ENCODE results near the gene SMG6.

SMG6 gene

GRCh38 chr17:2192367-2193057, 111.1 kb downstream of the SMG6 start:
- no peaks in the 10 kb centered on the region for H3K9me3 ChIP-seq (ENCODE audit: low read length)
- peaks cover 4% of the 10 kb centered on the region for H3K4me1 ChIP-seq (ENCODE audit: insufficient read depth, low read length)
- H2AFZ ChIP-seq (ENCODE audit: low read depth, low read length) = no peak overlapping the region
- no peaks in the 10 kb centered on the region for H3K27me3 ChIP-seq (ENCODE audit: insufficient read depth, low read length)
- H3K36me3 ChIP-seq (ENCODE audit: insufficient read depth, low read length) = peaks cover 54% of the 10 kb centered on the region
- H3K4me3 ChIP-seq (ENCODE audit: low read length) = no peak overlapping the region

- H3K4me3 ChIP-seq (ENCODE audit: low read length) = no peak overlapping the region
- no peaks in the 10 kb centered on the region for H3K27me3 ChIP-seq (ENCODE audit: insufficient read depth, low read length)
- peaks cover 61% of the 10 kb centered on the region for H3K36me3 ChIP-seq (ENCODE audit: insufficient read depth, low read length)
- H3K9me3 ChIP-seq (ENCODE audit: low read length) = no peaks in the 10 kb centered on the region
- H3K4me1 ChIP-seq (ENCODE audit: insufficient read depth, low read length) = no peaks in the 10 kb centered on the region
- H2AFZ ChIP-seq (ENCODE audit: low read depth, low read length) = no peak overlapping the region
Measured at GRCh38 chr17:2191785-2192184, 111.8 kb downstream of the SMG6 start.

- Histone ChIP-seq H3K36me3 (ENCODE audit: insufficient read depth, low read length) (peaks cover 66% of the 10 kb centered on the region), H3K4me3 (ENCODE audit: low read length) (no peak overlapping the region), H3K9me3 (ENCODE audit: low read length) (no peaks in the 10 kb centered on the region), H3K4me1 (ENCODE audit: insufficient read depth, low read length) (no peaks in the 10 kb centered on the region), H3K27me3 (ENCODE audit: insufficient read depth, low read length) (no peaks in the 10 kb centered on the region), H2AFZ (ENCODE audit: low read depth, low read length) (no peak overlapping the region)
Measured at GRCh38 chr17:2191227-2191626, 112.4 kb downstream of the SMG6 start.

GRCh38 chr17:2190014-2190413, 113.6 kb downstream of the SMG6 start:
- Histone ChIP-seq H3K4me3 (ENCODE audit: low read length) (no peak overlapping the region), H3K9me3 (ENCODE audit: low read length) (no peaks in the 10 kb centered on the region), H3K4me1 (ENCODE audit: insufficient read depth, low read length) (no peaks in the 10 kb centered on the region), H3K36me3 (ENCODE audit: insufficient read depth, low read length) (peaks cover 77% of the 10 kb centered on the region), H2AFZ (ENCODE audit: low read depth, low read length) (no peak overlapping the region), H3K27me3 (ENCODE audit: insufficient read depth, low read length) (no peaks in the 10 kb centered on the region)

- Histone ChIP-seq H3K4me1 (ENCODE audit: insufficient read depth, low read length) (no peaks in the 10 kb centered on the region), H2AFZ (ENCODE audit: low read depth, low read length) (no peak overlapping the region), H3K9me3 (ENCODE audit: low read length) (no peaks in the 10 kb centered on the region), H3K4me3 (ENCODE audit: low read length) (no peak overlapping the region), H3K36me3 (ENCODE audit: insufficient read depth, low read length) (peaks cover 78% of the 10 kb centered on the region), H3K27me3 (ENCODE audit: insufficient read depth, low read length) (no peaks in the 10 kb centered on the region)
Measured at GRCh38 chr17:2188971-2189630, 114.5 kb downstream of the SMG6 start.

GRCh38 chr17:2187758-2188157, 115.8 kb downstream of the SMG6 start:
- Histone ChIP-seq H3K4me1 (ENCODE audit: insufficient read depth, low read length) (no peaks in the 10 kb centered on the region), H2AFZ (ENCODE audit: low read depth, low read length) (no peak overlapping the region), H3K4me3 (ENCODE audit: low read length) (no peak overlapping the region), H3K27me3 (ENCODE audit: insufficient read depth, low read length) (no peaks in the 10 kb centered on the region), H3K36me3 (ENCODE audit: insufficient read depth, low read length) (peaks cover 76% of the 10 kb centered on the region), H3K9me3 (ENCODE audit: low read length) (no peaks in the 10 kb centered on the region)

GRCh38 chr17:2186937-2187336, 116.6 kb downstream of the SMG6 start:
- H3K4me3 ChIP-seq (ENCODE audit: low read length) = no peak overlapping the region
- H2AFZ ChIP-seq (ENCODE audit: low read depth, low read length) = no peak overlapping the region
- H3K4me1 ChIP-seq (ENCODE audit: insufficient read depth, low read length) = no peaks in the 10 kb centered on the region
- H3K9me3 ChIP-seq (ENCODE audit: low read length) = no peaks in the 10 kb centered on the region
- peaks cover 72% of the 10 kb centered on the region for H3K36me3 ChIP-seq (ENCODE audit: insufficient read depth, low read length)
- H3K27me3 ChIP-seq (ENCODE audit: insufficient read depth, low read length) = no peaks in the 10 kb centered on the region

GRCh38 chr17:2184993-2185931, 118.3 kb downstream of the SMG6 start:
- Histone ChIP-seq H3K27me3 (ENCODE audit: insufficient read depth, low read length) (no peaks in the 10 kb centered on the region), H3K36me3 (ENCODE audit: insufficient read depth, low read length) (peaks cover 73% of the 10 kb centered on the region), H3K4me3 (ENCODE audit: low read length) (no peak overlapping the region), H2AFZ (ENCODE audit: low read depth, low read length) (no peak overlapping the region), H3K9me3 (ENCODE audit: low read length) (no peaks in the 10 kb centered on the region), H3K4me1 (ENCODE audit: insufficient read depth, low read length) (no peaks in the 10 kb centered on the region)

GRCh38 chr17:2183346-2183745, 120.2 kb downstream of the SMG6 start:
- Histone ChIP-seq H3K4me3 (ENCODE audit: low read length) (no peak overlapping the region), H3K36me3 (ENCODE audit: insufficient read depth, low read length) (peaks cover 77% of the 10 kb centered on the region), H3K4me1 (ENCODE audit: insufficient read depth, low read length) (no peaks in the 10 kb centered on the region), H3K27me3 (ENCODE audit: insufficient read depth, low read length) (no peaks in the 10 kb centered on the region), H2AFZ (ENCODE audit: low read depth, low read length) (no peak overlapping the region), H3K9me3 (ENCODE audit: low read length) (no peaks in the 10 kb centered on the region)

GRCh38 chr17:2181897-2182448, 121.6 kb downstream of the SMG6 start:
- H3K4me1 ChIP-seq (ENCODE audit: insufficient read depth, low read length) = no peaks in the 10 kb centered on the region
- no peak overlapping the region for H3K4me3 ChIP-seq (ENCODE audit: low read length)
- H3K36me3 ChIP-seq (ENCODE audit: insufficient read depth, low read length) = peaks cover 72% of the 10 kb centered on the region

GRCh38 chr17:2181206-2181896, 122.2 kb downstream of the SMG6 start:
- H3K27me3 ChIP-seq (ENCODE audit: insufficient read depth, low read length) = no peaks in the 10 kb centered on the region
- H3K9me3 ChIP-seq (ENCODE audit: low read length) = no peaks in the 10 kb centered on the region
- H3K4me3 ChIP-seq (ENCODE audit: low read length) = no peak overlapping the region
- H3K4me1 ChIP-seq (ENCODE audit: insufficient read depth, low read length) = no peaks in the 10 kb centered on the region
- no peak overlapping the region for H2AFZ ChIP-seq (ENCODE audit: low read depth, low read length)
- peaks cover 66% of the 10 kb centered on the region for H3K36me3 ChIP-seq (ENCODE audit: insufficient read depth, low read length)

More at GRCh38 chr17:2181897-2182448, 121.6 kb downstream of the SMG6 start:
- H3K27me3 ChIP-seq (ENCODE audit: insufficient read depth, low read length) = no peaks in the 10 kb centered on the region
- no peak overlapping the region for H2AFZ ChIP-seq (ENCODE audit: low read depth, low read length)
- no peaks in the 10 kb centered on the region for H3K9me3 ChIP-seq (ENCODE audit: low read length)

GRCh38 chr17:2180768-2181167, 122.8 kb downstream of the SMG6 start:
- H3K4me3 ChIP-seq (ENCODE audit: low read length) = no peak overlapping the region
- no peaks in the 10 kb centered on the region for H3K9me3 ChIP-seq (ENCODE audit: low read length)
- peaks cover 61% of the 10 kb centered on the region for H3K36me3 ChIP-seq (ENCODE audit: insufficient read depth, low read length)
- no peaks in the 10 kb centered on the region for H3K4me1 ChIP-seq (ENCODE audit: insufficient read depth, low read length)
- H3K27me3 ChIP-seq (ENCODE audit: insufficient read depth, low read length) = no peaks in the 10 kb centered on the region
- no peak overlapping the region for H2AFZ ChIP-seq (ENCODE audit: low read depth, low read length)
